HepG2 (cell line): Measurements from ENCODE around the gene TP73. TPM values are rescaled to one million over a fixed set of nuclear protein-coding genes. Genes with fewer than 3 reads are reported as not detected.
A peak's percentile ranks its signal among the peaks of the same experiment; 100 is the strongest.

Source experiments
- AHR ChIP-seq: IDR thresholded peaks from 2 replicates; pipeline ENCODE4 v1.6.1; 2018; ENCODE audit warnings: missing genetic modification reagents, missing compliant biosample characterization
- HMG20A ChIP-seq: IDR thresholded peaks from 2 replicates; pipeline ENCODE4 v1.6.1; 2016; ENCODE audit warnings: borderline replicate concordance
- HMGA1 ChIP-seq: sonication (generic); formaldehyde crosslinking; conservative IDR thresholded peaks from 2 replicates; pipeline ENCODE4 v1.4.0; 2020; ENCODE audit warnings: missing genetic modification reagents
- HNF4G ChIP-seq, 2 experiments: sonication (generic) in 1 of 2; formaldehyde crosslinking in 1 of 2; IDR thresholded peaks; 2 replicates each; pipeline versions ENCODE4 v1.4.0 to v1.6.1; 2011 to 2020; ENCODE audit warnings: borderline replicate concordance in 2 of 2, low read depth in 2 of 2, mild to moderate bottlenecking in 2 of 2, low read length in 1 of 2, missing genetic modification reagents in 1 of 2, moderate library complexity in 1 of 2
- KDM3A ChIP-seq: IDR thresholded peaks from 2 replicates; pipeline ENCODE4 v1.6.1; 2018; ENCODE audit warnings: low read depth, missing compliant biosample characterization
- KDM5A ChIP-seq: fragments of 200-600 bp; sonication (generic); IDR thresholded peaks from 2 replicates; pipeline ENCODE4 v1.7.0; 2018; ENCODE audit warnings: antibody characterized with exemption, mild to moderate bottlenecking, low read length, borderline replicate concordance
- KMT2A ChIP-seq: sonication (generic); formaldehyde crosslinking; IDR thresholded peaks from 2 replicates; pipeline ENCODE4 v1.4.0; 2020; ENCODE audit warnings: missing genetic modification reagents
- MATR3 ChIP-seq: sonication (generic); formaldehyde crosslinking; IDR thresholded peaks from 2 replicates; pipeline ENCODE4 v1.4.0; 2020; ENCODE audit warnings: missing genetic modification reagents
- MBD4 ChIP-seq: IDR thresholded peaks from 2 replicates; pipeline ENCODE4 v1.6.1; 2012; ENCODE audit warnings: low read length, inconsistent platforms, borderline replicate concordance
- MYNN ChIP-seq: sonication (generic); formaldehyde crosslinking; IDR thresholded peaks from 2 replicates; pipeline ENCODE4 v1.4.0; 2020; ENCODE audit warnings: mild to moderate bottlenecking, low read depth, missing genetic modification reagents
- NFKBIZ ChIP-seq: IDR thresholded peaks from 2 replicates; pipeline ENCODE4 v1.6.1; 2018; ENCODE audit warnings: missing genetic modification reagents, missing compliant biosample characterization
- SRSF1 ChIP-seq: fragments of 200-400 bp; formaldehyde crosslinking; optimal IDR thresholded peaks from 2 replicates; pipeline ENCODE3; 2017; ENCODE audit warnings: mild to moderate bottlenecking, low read depth, low read length, moderate library complexity
- SYNCRIP ChIP-seq: fragments of 200-400 bp; formaldehyde crosslinking; IDR thresholded peaks from 2 replicates; pipeline ENCODE4 v1.6.1; 2018; ENCODE audit warnings: mild to moderate bottlenecking, low read depth, low read length; ENCODE audit not compliant: insufficient read depth
- THYN1 ChIP-seq: sonication (generic); formaldehyde crosslinking; IDR thresholded peaks from 2 replicates; pipeline ENCODE4 v1.8.1; 2023; ENCODE audit warnings: low read depth, mild to moderate bottlenecking, moderate library complexity, missing genetic modification reagents, borderline replicate concordance
- ZEB1 ChIP-seq: IDR thresholded peaks from 2 replicates; pipeline ENCODE4 v1.6.1; 2012; ENCODE audit warnings: mild to moderate bottlenecking, low read depth, inconsistent platforms; ENCODE audit not compliant: insufficient replicate concordance
- ZFP62 ChIP-seq: sonication (generic); formaldehyde crosslinking; IDR thresholded peaks from 2 replicates; pipeline ENCODE4 v1.4.0; 2020; ENCODE audit warnings: missing genetic modification reagents
- ZNF354B ChIP-seq: sonication (generic); formaldehyde crosslinking; IDR thresholded peaks from 2 replicates; pipeline ENCODE4 v1.8.0; 2022; ENCODE audit warnings: mild to moderate bottlenecking, missing genetic modification reagents
- ZNF468 ChIP-seq: sonication (generic); formaldehyde crosslinking; IDR thresholded peaks from 2 replicates; pipeline ENCODE4 v1.8.0; 2022; ENCODE audit warnings: mild to moderate bottlenecking, moderate library complexity, missing genetic modification reagents
- ZNF567 ChIP-seq: sonication (generic); formaldehyde crosslinking; IDR thresholded peaks from 2 replicates; pipeline ENCODE4 v1.8.1; 2023; ENCODE audit warnings: mild to moderate bottlenecking, missing genetic modification reagents, borderline replicate concordance
- ZNF678 ChIP-seq: sonication (generic); formaldehyde crosslinking; IDR thresholded peaks from 2 replicates; pipeline ENCODE4 v1.4.0; 2020; ENCODE audit warnings: mild to moderate bottlenecking, missing genetic modification reagents
- ZNF83 ChIP-seq: sonication (generic); formaldehyde crosslinking; IDR thresholded peaks from 2 replicates; pipeline ENCODE4 v1.4.0; 2020; ENCODE audit warnings: missing genetic modification reagents, mild to moderate bottlenecking, borderline replicate concordance
- polyA plus RNA-seq, 8 experiments: library from polyadenylated mRNA; depleted of rRNA in 3 of 8; stranded (reverse) in 7 of 8; unstranded in 1 of 8; fragments of >200 nt; fragmentation: Illumina TruSeq in 4 of 8; extraction: Trizol in 4 of 8; gene quantifications; 2 replicates each; pipeline versions ENCODE4 v1.2.1 to v1.2.3, GENCODE V29; 2011 to 2016; ENCODE audit warnings: low read depth in 4 of 8, missing spikeins in 1 of 8, mixed read lengths in 1 of 8; ENCODE audit not compliant: insufficient read depth in 1 of 8
- total RNA-seq, 5 experiments: library from RNA; depleted of rRNA; stranded (reverse); fragments of >200 nt; fragmentation: Illumina TruSeq; extraction: Trizol; gene quantifications; 2 replicates each; pipeline ENCODE4 v1.2.3, GENCODE V29; 2016; ENCODE audit warnings: low read depth in 1 of 5
- TF ChIP-seq, protein P1 (sequence below): sonication (generic); formaldehyde crosslinking; IDR thresholded peaks from 2 replicates; pipeline ENCODE4 v1.4.0; 2020; ENCODE audit warnings: missing genetic modification reagents
- TF ChIP-seq, protein P2 (sequence below), 2 experiments: fragments of 450-650 bp in 1 of 2; sonication (generic) in 1 of 2; formaldehyde crosslinking; IDR thresholded peaks; 2 replicates each; pipeline versions ENCODE4 v1.5.0 to v1.8.0; 2020 to 2022; ENCODE audit warnings: mild to moderate bottlenecking in 1 of 2, missing genetic modification reagents in 1 of 2
- TF ChIP-seq, protein P3 (sequence below): sonication (generic); formaldehyde crosslinking; IDR thresholded peaks from 2 replicates; pipeline ENCODE4 v1.5.0; 2020; ENCODE audit warnings: mild to moderate bottlenecking, missing genetic modification reagents

Gene TP73
- total and polyA plus RNA-seq, 2 of the 13 experiments (the other 11 are each of a cell fraction or from before 2014, with no cell fraction given) = 0.49 to 1.1 TPM

DNA sequence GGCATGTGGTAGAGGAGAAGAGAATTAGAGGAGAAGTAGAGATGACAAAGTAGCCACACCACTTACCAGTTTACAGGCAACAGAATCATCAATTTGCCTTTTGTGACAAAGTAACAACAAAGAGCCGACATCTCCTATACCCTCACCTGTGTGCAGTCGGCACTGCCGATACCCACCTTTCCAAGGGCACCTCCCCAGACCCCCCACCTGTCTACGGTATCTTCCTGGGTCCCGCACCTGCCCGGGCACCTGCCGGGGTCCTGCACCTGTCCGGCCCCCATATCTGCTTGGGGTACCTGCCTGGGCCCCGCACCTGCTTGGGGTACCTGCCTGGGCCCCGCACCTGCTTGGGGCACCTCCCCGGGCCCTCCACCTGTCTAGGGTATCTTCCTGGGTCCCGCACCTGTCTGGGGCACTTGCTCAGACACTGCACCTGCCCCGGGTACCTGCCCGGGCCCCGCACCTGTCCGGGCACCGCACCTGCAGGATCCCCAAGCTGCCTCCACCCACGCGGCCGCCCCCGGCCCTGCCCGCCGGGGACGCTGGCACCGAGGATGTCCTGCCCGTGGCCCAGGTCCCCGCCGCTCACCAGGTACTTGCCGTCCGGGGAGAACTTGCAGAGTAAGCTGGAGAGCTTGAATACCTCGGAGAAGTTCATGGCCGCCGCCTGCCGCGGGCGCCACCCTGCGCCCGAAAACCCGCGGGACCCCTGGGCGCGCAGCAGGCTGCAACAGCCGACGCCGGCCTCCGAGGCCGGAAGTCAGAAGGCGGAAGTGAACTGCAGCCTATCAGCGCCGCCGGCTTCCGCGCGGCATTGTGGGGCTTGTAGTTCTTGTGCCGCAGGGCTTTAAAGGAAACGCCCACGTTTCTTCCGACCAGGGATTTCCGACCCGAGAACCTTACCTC is 2.7 kb upstream of the TP73 start, which contains the start of gene WRAP73 (continued):
- TF ChIP-seq MYNN (no peak), SRSF1 (peak; percentile 82), ZNF468 (no peak), HNF4G (IDR thresholded peaks at IDR 0.05; ENCODE audit: borderline replicate concordance, low read depth, low read length) (no peak), HNF4G (CRISPR knock-in tag; IDR thresholded peaks at IDR 0.05; ENCODE audit: borderline replicate concordance, low read depth) (no peak), ZNF567 (no peak), KDM5A (peak; percentile 39; the same call in 1 of the 2 replicates), KMT2A (CRISPR knock-in tag) (peak; percentile 74), ZEB1 (peak; percentile 93), ZNF354B (CRISPR knock-in tag) (no peak), MBD4 (no peak), ZFP62 (CRISPR knock-in tag) (no peak), HMG20A (CRISPR knock-in tag) (no peak), ZNF83 (0 out of 2 replicates have a peak, but pooled peaks have one; percentile 43), SYNCRIP (no peak), AHR (CRISPR knock-in tag) (no peak), MATR3 (CRISPR knock-in tag) (no peak), NFKBIZ (CRISPR knock-in tag) (no peak), THYN1 (CRISPR knock-in tag) (no peak), HMGA1 (CRISPR knock-in tag) (no peak), ZNF678 (CRISPR knock-in tag) (peak; percentile 62; the same call in 1 of the 2 replicates), KDM3A (CRISPR knock-in tag) (no peak; the same call in 1 of the 2 replicates)
- TF ChIP-seq, protein P1, sequence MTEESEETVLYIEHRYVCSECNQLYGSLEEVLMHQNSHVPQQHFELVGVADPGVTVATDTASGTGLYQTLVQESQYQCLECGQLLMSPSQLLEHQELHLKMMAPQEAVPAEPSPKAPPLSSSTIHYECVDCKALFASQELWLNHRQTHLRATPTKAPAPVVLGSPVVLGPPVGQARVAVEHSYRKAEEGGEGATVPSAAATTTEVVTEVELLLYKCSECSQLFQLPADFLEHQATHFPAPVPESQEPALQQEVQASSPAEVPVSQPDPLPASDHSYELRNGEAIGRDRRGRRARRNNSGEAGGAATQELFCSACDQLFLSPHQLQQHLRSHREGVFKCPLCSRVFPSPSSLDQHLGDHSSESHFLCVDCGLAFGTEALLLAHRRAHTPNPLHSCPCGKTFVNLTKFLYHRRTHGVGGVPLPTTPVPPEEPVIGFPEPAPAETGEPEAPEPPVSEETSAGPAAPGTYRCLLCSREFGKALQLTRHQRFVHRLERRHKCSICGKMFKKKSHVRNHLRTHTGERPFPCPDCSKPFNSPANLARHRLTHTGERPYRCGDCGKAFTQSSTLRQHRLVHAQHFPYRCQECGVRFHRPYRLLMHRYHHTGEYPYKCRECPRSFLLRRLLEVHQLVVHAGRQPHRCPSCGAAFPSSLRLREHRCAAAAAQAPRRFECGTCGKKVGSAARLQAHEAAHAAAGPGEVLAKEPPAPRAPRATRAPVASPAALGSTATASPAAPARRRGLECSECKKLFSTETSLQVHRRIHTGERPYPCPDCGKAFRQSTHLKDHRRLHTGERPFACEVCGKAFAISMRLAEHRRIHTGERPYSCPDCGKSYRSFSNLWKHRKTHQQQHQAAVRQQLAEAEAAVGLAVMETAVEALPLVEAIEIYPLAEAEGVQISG (CRISPR knock-in tag) = peak; percentile 80
- TF ChIP-seq, protein P2, sequence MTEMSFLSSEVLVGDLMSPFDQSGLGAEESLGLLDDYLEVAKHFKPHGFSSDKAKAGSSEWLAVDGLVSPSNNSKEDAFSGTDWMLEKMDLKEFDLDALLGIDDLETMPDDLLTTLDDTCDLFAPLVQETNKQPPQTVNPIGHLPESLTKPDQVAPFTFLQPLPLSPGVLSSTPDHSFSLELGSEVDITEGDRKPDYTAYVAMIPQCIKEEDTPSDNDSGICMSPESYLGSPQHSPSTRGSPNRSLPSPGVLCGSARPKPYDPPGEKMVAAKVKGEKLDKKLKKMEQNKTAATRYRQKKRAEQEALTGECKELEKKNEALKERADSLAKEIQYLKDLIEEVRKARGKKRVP (CRISPR knock-in tag; IDR thresholded peaks at IDR 0.05) = no peak
- TF ChIP-seq, protein P3, sequence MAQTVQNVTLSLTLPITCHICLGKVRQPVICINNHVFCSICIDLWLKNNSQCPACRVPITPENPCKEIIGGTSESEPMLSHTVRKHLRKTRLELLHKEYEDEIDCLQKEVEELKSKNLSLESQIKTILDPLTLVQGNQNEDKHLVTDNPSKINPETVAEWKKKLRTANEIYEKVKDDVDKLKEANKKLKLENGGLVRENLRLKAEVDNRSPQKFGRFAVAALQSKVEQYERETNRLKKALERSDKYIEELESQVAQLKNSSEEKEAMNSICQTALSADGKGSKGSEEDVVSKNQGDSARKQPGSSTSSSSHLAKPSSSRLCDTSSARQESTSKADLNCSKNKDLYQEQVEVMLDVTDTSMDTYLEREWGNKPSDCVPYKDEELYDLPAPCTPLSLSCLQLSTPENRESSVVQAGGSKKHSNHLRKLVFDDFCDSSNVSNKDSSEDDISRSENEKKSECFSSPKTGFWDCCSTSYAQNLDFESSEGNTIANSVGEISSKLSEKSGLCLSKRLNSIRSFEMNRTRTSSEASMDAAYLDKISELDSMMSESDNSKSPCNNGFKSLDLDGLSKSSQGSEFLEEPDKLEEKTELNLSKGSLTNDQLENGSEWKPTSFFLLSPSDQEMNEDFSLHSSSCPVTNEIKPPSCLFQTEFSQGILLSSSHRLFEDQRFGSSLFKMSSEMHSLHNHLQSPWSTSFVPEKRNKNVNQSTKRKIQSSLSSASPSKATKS (CRISPR knock-in tag) = no peak
